GM12892 (cell line): ENCODE data around the gene GLA.

Experiments used
- POLR2A ChIP-seq: IDR thresholded peaks from 2 replicates; pipeline ENCODE4 v1.6.1; 2011; ENCODE audit warnings: low read depth, low read length, control low read depth
- POLR2AphosphoS5 ChIP-seq: IDR thresholded peaks from 2 replicates; pipeline ENCODE4 v1.6.1; 2011; ENCODE audit warnings: low read depth, low read length, control low read depth
- TAF1 ChIP-seq: IDR thresholded peaks from 2 replicates; pipeline ENCODE4 v1.6.1; 2011; ENCODE audit warnings: low read depth, mild to moderate bottlenecking, control low read depth, low read length, borderline replicate concordance

DNA sequence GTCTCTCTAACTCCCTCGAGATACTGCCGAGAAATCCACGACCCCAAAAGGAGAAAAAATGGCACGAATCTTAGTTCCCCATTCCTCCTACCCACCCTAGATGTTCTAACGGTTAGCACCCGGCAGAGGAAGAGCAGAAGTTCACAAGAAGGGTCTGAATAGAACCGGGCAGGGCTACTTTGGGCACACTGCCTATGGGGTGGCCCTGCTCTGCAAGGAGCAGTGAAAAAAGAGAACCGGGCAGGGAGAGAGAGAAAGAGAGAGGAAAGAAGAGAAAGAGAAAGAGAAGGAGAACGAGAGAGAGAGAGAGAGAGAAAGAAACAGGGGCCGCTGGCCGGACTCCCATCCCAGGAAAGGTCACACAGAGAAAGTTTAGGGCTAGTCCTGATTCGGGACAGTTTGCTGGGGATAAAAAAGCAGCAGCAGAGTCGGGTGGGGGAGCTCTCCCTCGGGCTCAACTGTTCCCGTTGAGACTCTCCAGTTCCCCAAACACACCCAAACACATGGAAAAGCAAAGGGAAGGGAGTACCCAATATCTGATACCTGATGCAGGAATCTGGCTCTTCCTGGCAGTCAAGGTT, 468 bp downstream of the GLA start:
- no peak for TF ChIP-seq TAF1
- no peak for TF ChIP-seq POLR2AphosphoS5
- no peak for TF ChIP-seq POLR2A
